ENCODE data around the gene DAB2.
"Not testable (repeated sequence)": the region's sequence is repeated elsewhere in the genome, so short reads cannot be mapped to it uniquely, and the experiment has no call there.

Gene DAB2

DNA sequence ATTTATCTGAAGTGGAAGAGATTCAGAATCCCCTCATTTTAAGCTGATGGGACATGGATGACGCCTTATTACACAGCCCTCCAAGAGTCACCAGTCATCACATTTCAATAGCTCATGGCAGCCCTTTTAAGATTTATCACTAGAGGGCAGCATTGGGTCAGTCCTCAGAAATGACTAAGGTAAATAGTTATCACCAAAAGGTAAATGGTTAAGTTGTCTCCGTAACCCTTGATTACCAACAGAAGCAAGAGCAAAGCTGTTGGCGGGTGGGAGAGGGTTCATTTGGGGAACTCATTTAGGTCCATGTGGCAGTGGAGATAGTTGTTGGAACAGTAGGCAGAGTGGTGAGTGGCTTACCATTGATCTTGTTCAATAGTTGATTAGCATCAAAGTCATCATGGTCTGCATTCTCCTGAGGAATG lies 48.5 kb downstream of the DAB2 start:
- DNase-seq: peak; percentile 73 to 74

DNA sequence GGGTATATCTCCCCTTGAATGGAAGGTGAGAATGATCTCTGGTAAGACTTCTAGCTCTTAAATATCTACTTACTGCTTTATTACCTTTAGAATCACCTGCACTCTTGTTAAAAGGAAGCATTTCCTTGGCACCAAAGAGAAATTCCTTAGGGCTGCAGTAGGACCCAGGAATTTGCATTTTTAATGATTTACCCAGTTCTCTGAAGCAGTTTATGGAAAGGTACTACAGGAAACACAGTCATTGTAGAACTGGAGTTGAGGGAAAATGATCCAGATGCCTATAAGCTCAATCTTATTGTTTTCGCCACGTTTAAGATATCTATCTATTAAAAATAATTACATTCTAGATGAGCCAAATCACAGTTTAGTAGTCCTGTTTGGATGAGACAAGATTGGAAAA lies 51.0 kb downstream of the DAB2 start:
- DNase-seq: no peak

DNA sequence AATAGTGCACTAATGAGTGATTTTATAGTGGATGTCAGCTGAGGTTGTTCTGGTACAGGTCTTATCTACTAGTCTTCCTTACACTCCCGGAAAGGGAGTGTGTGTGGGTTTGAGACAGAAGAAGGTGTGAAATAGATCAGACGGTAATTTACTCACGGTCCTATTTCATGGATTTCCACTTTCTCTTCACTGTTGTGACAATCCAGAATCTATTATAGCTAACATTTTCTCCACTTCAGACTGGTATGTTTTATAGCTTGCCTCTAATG lies 53.5 kb downstream of the DAB2 start:
- DNase-seq: no peak

DNA sequence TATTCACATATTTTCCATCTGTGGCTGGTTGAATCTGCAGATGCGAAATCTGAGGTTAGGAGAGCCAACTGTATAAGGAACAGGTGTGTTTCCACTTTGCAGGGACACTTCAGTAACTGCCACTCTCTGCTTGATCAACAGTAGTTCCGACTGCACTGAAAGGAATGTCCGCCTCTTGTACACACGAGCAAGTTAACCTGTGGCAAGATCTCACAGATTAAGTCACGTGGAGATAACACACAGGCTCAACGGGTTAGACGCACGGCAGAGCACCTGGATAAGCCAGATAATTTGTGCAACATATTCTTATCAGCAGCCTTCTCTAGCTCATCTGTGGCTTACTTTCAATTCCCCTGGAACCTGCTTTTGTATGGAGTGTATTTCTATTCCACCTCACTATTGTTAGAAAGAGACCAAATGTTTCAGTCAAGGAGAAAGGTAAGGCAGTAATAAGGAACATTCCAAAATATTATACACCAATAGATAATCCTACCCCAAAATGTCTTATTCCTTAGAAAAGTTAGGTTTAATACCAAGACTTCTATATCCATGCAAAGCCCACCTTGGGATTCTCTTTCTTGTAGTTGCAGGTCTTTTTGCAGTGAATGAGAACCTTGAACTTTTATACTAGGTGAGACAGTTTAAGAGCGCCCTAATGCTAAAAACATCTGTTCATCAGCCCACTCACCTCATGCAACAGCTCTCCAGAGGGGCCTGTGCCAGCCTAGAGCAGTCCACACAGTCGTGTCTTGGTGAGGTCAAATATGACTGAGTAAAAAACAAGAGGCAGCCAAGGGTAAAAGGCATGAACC lies 54.0 kb downstream of the DAB2 start:
- no peak for DNase-seq

DNA sequence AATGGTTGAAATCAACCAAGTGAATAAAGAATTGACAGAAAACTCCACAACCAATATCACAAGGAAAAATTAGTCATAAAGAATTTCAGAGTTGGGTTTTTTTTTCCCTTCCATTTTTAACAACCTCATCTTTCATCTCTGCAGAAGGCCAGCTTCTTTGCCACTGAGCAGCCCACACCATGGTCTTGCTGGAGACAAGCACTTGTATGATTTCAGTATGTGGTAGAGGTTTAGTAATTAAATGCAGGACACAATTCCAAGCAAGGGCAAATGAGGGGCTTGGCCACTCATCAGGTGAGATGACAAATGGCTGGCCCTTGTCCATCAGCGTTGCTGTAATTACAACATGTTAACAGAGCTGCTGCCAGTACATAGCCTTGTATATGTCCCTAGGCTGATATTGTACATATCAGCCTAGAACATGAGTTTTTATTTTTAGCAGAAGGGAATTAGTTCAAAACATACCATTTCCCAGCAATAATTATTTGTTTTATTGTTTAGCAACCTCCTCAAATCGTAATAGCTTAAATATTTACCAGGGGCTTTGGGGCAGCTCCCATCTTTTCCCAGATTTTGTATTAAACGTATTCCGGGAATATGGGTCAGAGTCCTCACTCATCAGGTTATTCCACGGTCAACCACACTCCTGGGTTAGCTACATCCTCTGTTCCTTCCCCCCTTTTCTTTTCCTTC lies 55.5 kb downstream of the DAB2 start:
- no peak for DNase-seq

DNA sequence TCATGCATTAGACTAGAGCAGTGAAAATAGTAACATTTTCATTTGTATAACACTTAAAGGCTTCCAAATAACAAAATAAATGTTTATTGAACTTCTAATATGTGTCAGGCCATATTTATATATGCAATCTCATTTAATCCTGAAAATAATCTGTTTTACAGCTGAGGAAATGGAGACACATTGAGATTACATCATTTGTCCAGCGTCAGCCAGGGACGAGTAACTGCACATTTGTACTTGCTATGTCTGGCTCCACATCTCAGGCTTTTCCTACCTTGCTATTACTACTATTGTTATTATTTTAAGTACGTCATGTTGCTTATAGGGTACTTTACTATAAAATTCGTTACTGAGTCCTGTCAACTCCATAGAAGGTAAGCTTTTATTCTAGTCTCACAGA lies 56.7 kb downstream of the DAB2 start:
- no peak for DNase-seq

DNA sequence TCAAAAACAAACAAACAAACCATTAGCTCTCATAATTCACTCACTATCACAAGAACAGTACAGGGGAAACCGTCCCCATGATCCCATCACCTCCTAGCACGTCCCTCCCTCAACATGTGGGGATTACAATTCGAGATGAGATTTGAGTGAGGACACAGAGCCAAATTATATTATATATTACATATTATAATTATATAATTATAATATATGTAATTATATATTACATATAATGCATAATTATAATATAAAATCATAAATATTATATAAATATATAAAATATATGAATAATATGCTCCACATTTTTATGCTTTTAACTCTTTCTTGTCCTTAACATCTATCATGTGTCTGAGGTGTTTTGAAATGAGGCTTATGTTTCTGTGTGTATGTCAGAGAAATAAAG lies 57.1 kb downstream of the DAB2 start:
- no peak for DNase-seq

DNA sequence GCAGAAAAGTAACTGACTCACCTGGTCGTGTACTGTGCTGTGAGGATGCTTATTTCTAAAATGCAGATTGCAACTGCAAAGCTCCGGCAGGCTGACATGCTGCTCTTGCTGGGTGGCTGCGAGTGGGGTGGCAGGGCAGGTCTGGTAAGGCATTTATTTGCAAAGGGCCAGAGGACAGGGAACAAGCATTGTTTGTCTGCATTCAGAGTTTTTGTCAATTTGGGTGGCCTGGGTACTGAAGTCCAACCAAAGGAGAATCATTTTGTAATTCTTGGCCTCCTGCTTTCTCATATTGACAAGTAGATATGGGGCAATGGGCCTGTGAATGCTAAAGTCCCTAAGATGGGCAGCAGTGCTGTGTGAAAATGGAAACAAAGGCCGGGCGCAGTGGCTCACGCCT lies 60.4 kb downstream of the DAB2 start, which contains the start of gene C9:
TSS of gene C9 (minus strand) at position 129 of the 400 bp plus-strand sequence. CDS start at position 98, 31 bp downstream.
- DNase-seq: no peak

DNA sequence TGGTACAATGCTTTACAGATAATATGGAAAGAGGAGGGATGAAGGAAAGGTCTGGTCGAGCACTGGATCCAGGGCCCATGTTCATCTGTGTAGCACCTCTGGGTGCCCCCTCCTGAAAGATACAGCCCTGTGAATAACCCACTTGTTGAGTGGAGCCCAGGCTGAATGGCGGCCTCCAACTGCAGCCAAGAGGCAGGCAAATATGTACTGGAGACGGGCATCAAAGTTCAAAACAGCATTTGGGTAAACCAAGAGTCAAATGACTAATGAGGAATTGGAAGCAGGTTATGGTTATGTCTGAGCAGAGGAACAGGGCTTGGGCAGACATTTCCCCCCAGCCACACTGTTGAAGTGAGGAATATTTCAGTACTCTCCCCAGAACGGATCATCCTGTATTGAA lies 61.6 kb downstream of the DAB2 start:
- DNase-seq: no peak

DNA sequence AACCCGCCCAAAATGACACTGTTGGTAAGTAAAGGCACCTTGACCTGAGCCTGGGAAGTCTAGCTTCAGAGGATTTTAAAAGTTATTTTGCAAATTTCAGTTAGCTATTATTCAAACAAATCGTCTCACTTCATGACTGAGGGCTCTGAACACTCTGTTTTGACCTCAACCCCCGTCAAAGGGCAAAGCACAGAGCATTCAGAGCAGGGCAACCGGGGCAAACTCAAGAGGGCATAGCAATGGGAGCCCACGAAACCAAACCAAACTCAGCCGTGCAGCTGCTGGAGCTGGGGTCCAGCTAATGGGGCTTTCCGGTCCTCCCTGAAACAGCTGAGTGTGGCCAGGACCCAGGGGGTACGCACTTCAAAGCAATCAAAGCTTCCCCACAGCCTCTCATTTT lies 62.1 kb downstream of the DAB2 start:
- DNase-seq: no peak

DNA sequence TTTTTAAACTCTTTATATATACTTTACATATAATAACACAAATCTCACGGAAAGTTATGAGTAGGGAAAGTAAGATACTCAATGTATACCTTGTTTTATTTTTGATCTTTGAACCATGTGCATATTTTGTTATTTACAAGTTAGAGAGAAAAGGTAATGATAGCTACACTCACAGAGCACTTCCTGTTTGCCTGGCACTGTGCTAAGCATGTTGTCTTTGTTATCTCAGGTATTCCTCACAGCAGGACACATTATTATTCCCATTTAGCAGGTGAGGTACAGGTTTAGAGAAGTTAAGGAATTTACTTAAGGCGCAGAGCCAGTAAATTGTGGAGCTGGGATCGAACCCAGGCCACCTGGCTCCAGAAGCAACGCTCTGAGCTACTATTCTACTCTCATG lies 63.5 kb downstream of the DAB2 start:
- DNase-seq: no peak

DNA sequence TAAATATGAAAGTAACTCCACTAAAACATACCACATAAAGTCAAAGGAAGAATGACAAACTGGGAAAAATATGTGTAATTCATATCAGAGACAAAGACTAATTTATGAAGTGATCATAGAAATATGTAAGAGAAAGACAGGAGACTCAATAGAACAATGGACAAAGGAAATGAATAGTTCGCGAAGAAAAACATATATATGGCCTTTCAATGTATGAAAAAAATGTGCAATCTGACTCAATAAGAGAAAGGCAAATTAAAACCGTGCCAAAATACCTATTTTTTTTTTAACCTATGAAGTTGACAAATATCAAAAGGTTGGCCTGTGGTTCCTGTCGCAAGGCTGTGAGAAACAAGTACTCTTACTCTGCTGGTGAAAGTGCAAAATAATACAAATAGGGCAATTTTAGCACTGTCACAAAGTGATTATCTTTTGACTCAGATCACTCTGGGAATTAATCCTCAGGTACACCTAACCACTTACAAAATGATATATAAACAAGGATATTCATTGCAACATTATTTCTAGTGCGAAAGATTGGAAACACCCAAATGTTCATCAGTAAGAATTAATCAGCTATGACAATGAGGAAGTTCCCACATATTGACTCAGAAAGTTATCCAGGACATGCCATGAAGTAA lies 64.2 kb downstream of the DAB2 start:
- DNase-seq: no peak

DNA sequence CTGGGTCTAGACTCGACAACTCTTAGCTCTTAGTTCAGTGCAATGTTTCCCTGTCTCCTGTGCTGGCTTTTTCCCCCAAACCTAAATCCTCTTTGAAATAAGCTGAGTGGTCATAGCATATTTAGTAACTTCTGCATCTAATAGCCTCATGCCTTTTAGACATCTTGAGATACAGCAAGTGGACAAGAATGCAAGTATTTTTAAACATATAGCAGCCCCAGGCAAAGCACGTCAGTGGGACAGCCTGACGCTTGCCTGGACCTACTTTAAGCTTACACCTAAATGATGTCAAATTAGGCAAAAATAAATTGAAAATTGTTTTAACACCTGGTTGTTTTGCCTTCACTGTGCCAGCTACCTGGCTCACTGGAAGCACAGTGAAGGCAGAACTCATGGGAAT lies 68.5 kb downstream of the DAB2 start:
- no peak for DNase-seq

DNA sequence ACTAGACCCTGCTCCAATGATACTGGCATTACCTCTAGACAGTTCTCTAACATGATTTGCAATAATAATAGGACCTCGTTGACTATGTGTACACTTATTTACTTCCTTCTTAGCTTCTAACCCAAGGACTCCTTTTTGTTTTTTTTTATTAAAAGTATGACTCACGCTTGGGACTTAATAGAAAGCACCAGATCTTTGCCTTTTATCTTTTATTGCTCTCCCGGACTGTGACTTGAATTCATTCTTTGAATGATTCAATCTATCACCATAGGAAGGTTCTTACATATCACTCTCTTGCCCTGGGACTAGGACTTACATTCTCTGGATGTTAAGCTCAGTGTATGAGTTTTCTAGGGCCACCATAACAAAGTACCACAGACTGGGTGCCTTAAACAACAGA lies 69.5 kb downstream of the DAB2 start:
- DNase-seq: no peak

DNA sequence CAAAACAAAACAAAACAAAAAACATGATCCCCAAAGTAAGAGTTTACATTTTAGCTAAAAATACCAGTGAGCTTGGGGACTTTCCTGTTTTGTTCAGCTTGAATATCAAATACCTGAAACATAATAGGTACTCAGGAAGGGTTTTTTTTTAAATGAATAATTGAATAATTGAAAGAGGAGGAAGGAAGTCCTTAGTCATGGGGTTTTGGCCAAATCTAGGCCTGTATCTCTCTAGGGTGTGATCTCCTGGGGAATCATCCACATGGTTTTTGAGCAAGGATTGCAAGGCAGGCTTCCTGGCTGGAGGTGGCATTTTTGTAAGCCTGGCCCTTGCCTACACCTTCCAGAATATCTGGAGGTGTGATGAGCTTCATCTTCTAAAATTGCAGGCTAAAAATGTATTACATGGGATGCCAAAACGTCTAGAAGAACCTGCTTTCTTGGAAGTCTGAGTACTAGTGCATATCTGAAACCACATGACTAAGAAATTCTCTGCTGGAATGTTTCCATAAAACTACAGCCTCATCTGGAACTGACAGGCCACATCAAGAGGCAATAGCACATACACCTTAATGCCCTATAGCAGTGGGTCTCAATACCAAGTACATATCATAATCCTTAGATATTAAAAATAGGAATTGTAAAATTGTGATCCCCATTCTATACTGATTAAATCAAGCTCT lies 70.9 kb downstream of the DAB2 start:
- no peak for DNase-seq

DNA sequence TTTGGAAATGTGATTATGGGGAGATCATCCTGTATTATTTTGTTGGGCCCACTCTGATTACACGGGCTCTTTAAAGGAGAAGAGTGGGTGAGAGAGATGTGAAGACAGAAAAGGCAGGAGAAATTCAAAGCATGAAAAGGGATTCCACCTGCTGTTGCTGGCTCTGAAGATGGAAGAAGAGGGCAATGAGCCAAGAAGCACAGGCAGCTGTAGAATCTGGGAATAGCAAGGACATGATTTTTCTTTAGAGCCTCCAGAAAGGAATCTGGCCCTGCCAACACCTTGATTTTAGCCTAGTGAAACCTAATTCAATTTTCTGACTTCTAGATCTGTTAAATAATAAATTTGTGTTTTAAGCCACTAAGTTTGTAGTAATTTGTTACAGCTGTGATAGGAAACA lies 71.8 kb downstream of the DAB2 start:
- no peak for DNase-seq

DNA sequence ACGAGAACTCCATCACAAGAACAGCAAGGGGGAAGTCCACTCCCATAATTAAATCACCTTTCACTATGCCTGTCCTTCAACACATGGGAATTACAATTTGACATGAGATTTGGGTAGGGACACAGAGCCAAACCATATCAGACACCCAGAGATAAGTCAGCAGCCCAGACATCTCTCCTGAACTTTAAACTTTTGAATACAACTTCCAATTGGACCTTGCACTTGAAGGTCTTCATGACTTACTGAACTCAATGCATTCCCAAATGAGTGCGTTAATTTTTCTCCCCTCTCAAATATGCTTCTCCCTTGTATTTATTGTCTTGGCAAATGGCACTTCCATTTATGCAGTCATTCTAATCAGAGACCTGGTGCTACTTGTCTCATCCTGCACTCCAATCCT lies 72.6 kb downstream of the DAB2 start:
- no peak for DNase-seq

DNA sequence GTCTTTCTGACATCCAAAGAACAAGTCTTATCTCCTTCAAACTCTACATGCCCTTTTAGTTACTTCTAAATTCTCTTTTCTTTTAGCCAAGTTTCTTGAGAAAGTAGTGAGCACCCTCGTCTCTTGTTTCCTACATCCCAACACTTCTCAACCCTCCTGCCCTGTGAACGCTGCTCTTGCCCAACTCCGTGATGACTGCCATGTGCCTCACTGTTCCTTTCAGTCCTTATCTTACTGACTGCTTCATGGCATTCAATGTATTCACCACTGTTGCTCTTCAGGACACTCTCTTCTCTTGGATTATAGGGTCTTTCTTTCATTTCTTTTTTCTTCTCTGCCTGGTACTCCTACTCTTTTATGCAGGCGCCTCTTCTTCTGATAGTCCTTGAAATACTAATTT lies 75.3 kb downstream of the DAB2 start:
- DNase-seq: no peak

DNA sequence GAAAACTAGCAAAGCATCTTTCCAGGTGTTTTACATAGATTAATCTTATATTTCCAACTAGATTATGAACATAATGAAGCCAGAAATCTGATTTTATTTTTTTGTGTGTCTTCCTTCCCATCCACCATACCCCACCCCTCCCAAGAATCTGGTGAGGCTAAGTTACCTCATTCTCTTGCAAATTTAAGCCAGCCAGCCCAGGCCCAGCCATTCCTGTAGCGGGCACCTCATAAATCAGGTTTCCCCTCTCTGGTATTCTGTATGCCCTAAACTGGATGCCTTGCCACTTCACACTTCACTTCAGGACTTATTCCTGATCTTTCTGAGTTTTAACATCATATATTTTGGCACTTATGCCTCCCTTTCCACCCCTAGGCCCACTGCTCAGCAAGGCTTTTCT lies 82.3 kb downstream of the DAB2 start:
- no peak for DNase-seq

DNA sequence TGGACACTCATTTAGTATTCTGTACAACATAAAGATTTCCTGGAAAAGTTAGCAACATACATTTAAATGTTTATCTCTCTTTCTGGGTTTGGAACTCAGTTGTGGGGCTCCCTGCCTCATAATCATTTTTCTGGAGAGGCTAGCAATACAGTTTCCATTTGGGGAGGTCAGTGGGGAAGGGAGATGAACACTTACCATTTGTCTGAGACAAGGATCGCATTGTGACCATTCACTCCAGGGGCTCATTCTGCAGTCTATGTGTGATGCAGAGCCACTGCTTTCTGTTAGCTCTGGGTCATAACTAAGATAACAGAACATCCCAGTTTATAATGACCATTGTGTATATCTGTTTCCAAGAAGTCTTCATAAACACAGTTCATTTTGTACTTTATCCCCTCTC lies 82.9 kb downstream of the DAB2 start:
- DNase-seq: no peak

DNA sequence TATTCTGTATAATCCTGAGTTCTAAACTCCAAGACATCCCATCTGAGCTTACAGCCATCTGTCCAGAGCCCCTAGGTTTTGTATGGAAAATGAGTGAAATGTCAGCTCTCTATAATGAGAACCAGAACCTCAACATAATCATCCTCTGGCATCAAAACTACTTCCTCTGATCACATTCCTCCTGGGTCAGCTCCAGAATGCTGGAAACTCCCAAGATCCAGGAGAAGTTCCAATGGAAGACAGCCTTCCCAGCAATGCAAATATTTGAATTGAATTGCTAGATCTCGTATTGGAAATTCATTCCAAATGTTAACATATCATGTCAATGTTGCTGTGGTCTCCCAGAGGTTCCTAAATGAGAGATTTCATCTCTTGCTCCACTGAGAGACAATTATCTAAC lies 84.3 kb downstream of the DAB2 start:
- DNase-seq: no peak

DNA sequence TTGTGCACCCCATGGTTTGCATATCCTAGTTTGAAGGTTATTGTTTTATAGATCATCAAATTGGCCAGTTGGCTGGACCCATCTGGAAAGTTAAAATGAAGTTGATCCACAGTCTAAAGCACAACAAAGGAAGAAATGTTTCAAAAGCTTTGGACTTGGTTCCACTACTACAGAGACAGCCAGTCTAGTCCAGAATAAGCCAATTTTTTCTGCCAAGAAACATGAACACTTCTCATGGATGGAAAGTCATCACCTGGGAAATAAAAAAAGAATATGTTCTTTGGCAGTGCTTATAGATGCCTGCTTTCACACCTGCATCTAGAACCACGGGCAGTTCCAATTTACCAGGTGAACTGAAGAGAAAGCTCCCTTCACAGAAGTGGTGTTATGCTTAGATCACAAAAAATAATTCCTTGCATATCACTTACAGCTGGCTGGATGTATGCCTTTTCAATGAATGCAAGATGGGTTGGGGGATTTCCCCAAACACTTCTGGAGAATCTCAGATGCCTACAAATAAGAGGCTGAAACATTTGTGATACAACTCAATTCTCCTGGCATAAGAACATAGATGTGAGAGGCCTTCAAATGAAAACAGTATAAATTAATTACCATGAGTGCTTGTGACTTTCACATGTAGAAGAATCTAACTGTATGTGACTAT lies 87.4 kb downstream of the DAB2 start:
- no peak for DNase-seq

DNA sequence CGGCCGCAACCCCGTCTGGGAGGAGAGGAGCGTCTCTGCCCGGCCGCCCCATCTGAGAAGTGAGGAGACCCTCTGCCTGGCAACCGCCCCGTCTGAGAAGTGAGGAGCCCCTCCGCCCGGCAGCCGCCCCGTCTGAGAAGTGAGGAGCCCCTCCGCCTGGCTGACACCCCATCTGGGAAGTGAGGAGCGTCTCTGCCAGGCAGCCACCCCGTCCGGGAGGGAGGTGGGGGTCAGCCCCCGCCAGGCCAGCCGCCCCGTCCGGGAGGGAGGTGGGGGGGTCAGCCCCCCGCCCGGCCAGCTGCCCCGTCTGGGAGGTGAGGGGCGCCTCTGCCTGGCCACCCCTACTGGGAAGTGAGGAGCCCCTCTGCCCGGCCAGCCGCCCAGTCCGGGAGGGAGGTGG lies 90.5 kb downstream of the DAB2 start:
- DNase-seq: not testable (repeated sequence)

Data from Kasumi-1 (cell line).